Peyer's patch (tissue), 4 donors: ENCODE measurements around the gene BEND7.

ENCODE experiments used
- POLR2A ChIP-seq, 2 donors: fragments of 450-650 bp; IDR thresholded peaks; one replicate each; pipeline ENCODE4 v1.5.1; 2017; ENCODE audit warnings: antibody characterized with exemption in 2 of 2, mild to moderate bottlenecking in 2 of 2, moderate library complexity in 2 of 2
- TF ChIP-seq, protein P1 (sequence below), 6 experiments: fragments of 450-650 bp in 4 of 6; fragments of 200-600 bp in 2 of 6; sonication (generic) in 1 of 6; IDR thresholded peaks; one replicate each; pipeline ENCODE4 v1.5.1; 2017 to 2019; ENCODE audit warnings: antibody characterized with exemption in 6 of 6, mild to moderate bottlenecking in 3 of 6, moderate library complexity in 1 of 6

DNA sequence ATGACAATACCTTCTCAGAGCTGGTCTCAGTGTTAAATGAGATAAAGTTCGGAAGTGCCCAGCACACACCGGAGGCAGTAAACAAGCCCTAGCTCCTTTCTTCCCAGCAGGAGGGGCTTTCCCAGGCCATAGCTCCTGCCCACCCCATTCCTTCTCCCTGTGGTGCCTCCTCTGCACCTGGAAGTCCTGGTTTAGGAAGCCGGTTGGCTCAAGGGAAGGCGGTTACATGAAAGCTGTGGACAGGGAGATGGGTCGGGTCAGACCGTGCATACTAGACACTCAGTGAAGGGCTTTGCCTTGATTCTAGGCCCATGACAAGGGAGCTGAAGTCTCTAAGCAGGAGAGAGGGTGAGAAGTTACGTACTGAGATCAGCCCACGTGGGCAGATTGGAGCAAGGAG, 8.6 kb downstream of the BEND7 start:
- TF ChIP-seq POLR2A (IDR thresholded peaks at IDR 0.05) = no peak
- TF ChIP-seq, protein P1, sequence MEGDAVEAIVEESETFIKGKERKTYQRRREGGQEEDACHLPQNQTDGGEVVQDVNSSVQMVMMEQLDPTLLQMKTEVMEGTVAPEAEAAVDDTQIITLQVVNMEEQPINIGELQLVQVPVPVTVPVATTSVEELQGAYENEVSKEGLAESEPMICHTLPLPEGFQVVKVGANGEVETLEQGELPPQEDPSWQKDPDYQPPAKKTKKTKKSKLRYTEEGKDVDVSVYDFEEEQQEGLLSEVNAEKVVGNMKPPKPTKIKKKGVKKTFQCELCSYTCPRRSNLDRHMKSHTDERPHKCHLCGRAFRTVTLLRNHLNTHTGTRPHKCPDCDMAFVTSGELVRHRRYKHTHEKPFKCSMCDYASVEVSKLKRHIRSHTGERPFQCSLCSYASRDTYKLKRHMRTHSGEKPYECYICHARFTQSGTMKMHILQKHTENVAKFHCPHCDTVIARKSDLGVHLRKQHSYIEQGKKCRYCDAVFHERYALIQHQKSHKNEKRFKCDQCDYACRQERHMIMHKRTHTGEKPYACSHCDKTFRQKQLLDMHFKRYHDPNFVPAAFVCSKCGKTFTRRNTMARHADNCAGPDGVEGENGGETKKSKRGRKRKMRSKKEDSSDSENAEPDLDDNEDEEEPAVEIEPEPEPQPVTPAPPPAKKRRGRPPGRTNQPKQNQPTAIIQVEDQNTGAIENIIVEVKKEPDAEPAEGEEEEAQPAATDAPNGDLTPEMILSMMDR (IDR thresholded peaks at IDR 0.05) = no peak
